Keratinocyte (primary cell): ENCODE measurements around the gene FGF1.

Experiments used
- EZH2 ChIP-seq: IDR thresholded peaks from one replicate; pipeline ENCODE4 v1.6.1; 2012; ENCODE audit warnings: inconsistent platforms, mild to moderate bottlenecking, low read length, moderate library complexity
- TF ChIP-seq, protein P1 (sequence below), 3 experiments: IDR thresholded peaks in 1 of 3; conservative IDR thresholded peaks in 1 of 3; optimal IDR thresholded peaks in 1 of 3; 2 replicates in 2 of 3; 3 replicates in 1 of 3; pipeline versions ENCODE3 to v1.5.1; 2011; ENCODE audit warnings: low read length in 3 of 3, mild to moderate bottlenecking in 3 of 3, moderate library complexity in 2 of 3, control low read depth in 1 of 3, inconsistent platforms in 1 of 3; ENCODE audit not compliant: insufficient read depth in 2 of 3; ENCODE audit errors: extremely low read depth in 1 of 3

DNA sequence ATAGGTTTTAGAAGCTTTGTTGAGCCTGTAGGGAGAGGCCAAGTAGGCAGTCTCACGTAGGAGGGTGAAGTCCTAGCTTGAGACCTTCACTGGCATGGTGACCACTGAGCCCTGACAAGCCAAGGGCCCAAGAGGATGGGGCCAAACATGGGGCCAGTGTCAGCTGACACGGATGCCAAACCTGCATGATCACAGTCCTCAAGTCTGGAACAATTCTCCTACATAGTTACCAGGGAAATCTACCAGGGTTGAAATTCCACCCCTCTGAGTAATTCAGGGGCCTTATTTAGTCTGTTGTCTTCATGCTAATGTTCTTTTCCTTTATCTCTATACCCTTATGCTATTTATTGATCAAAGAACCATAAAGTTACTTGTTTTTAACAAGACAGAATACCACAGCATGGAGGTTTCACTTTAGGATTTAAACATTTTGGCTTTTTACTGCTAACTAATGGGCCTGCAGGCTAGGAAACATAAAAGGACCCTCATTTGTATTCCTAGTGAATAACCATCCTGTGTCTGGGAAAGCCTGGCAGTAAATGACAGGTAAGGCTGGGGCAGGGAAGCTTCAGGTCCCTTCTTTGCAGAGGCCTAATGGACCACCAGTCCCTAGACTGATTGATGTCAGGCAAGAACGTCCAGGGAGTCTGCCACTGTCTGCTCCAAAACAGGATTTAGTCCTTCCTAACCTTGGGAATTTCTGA is 140.8 kb downstream of the FGF1 start:
- TF ChIP-seq, protein P1, sequence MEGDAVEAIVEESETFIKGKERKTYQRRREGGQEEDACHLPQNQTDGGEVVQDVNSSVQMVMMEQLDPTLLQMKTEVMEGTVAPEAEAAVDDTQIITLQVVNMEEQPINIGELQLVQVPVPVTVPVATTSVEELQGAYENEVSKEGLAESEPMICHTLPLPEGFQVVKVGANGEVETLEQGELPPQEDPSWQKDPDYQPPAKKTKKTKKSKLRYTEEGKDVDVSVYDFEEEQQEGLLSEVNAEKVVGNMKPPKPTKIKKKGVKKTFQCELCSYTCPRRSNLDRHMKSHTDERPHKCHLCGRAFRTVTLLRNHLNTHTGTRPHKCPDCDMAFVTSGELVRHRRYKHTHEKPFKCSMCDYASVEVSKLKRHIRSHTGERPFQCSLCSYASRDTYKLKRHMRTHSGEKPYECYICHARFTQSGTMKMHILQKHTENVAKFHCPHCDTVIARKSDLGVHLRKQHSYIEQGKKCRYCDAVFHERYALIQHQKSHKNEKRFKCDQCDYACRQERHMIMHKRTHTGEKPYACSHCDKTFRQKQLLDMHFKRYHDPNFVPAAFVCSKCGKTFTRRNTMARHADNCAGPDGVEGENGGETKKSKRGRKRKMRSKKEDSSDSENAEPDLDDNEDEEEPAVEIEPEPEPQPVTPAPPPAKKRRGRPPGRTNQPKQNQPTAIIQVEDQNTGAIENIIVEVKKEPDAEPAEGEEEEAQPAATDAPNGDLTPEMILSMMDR (optimal IDR thresholded peaks at IDR 0.05 in 1 of 3, IDR thresholded peaks at IDR 0.05 in 1 of 3, conservative IDR thresholded peaks at IDR 0.05 in 1 of 3; ENCODE audit: extremely low read depth in 1 of 3, insufficient read depth in 2 of 3, low read length in 3 of 3): no peak
- TF ChIP-seq EZH2: no peak
